Ovary (tissue), 9 donors: ENCODE measurements around the gene ZNF358. TPM values are rescaled to one million over a fixed set of nuclear protein-coding genes. Genes with fewer than 3 reads are reported as not detected.

Experiments used
- DNase-seq, 5 donors: peaks; one replicate each; pipeline ENCODE4 v3.0.0-alpha.2; 2019 to 2020
- H3K27ac ChIP-seq, 2 donors: fragments of 200-600 bp; one replicate each; pipeline versions ENCODE4 v1.5.1 to v1.8.0; 2019 to 2022
- H3K27me3 ChIP-seq: fragments of 200-600 bp; one replicate; pipeline ENCODE4 v1.8.0; 2022
- H3K36me3 ChIP-seq: fragments of 200-600 bp; sonication (generic); one replicate; pipeline ENCODE4 v1.5.1; 2019
- H3K4me1 ChIP-seq: one replicate; pipeline ENCODE4 v1.8.1; 2013; ENCODE audit warnings: mild to moderate bottlenecking, moderate library complexity; ENCODE audit not compliant: insufficient read depth
- H3K4me3 ChIP-seq: fragments of 200-600 bp; sonication (generic); one replicate; pipeline ENCODE4 v1.5.1; 2017
- H3K9me3 ChIP-seq, 2 donors: fragments of 200-600 bp in 1 of 2; sonication (generic) in 1 of 2; one replicate each; pipeline versions ENCODE4 v1.5.1 to v1.8.1; 2013 to 2019; ENCODE audit warnings: mild to moderate bottlenecking in 1 of 2, moderate library complexity in 1 of 2
- EP300 ChIP-seq: sonication (generic); formaldehyde crosslinking; IDR thresholded peaks from one replicate; pipeline ENCODE4 v1.6.1; 2017; ENCODE audit warnings: antibody characterized with exemption
- POLR2A ChIP-seq: fragments of 450-650 bp; IDR thresholded peaks from one replicate; pipeline ENCODE4 v1.6.1; 2017; ENCODE audit warnings: antibody characterized with exemption, mild to moderate bottlenecking, moderate library complexity
- WGBS, 3 donors: extraction: QIAGEN DNeasy Blood & Tissue Kit in 1 of 3; methylation state at CpG; one replicate each; pipeline versions ENCODE4 v1.1.5 to v1.1.7; 2013 to 2017; 5-methylcytosine and 5-hydroxymethylcytosine counted together
- intact Hi-C, 4 donors: fragments of 100-400 bp; cut with DNase I; formaldehyde crosslinking; loops; one replicate each; pipeline versions ENCODE4 v1.11.0 to v1.15.1; 2022 to 2023
- polyA plus RNA-seq, 2 donors: library from polyadenylated mRNA; stranded (reverse); fragments of 200-250 nt in 1 of 2; fragments of 350-450 nt in 1 of 2; fragmentation: Illumina TruSeq in 1 of 2; extraction: RNeasy Lipid Tissue Mini Kit (QIAGEN cat#74804) in 1 of 2; gene quantifications; one replicate each; pipeline ENCODE4 v1.2.3, GENCODE V29; 2013 to 2014
- total RNA-seq, 7 donors: library from RNA; depleted of rRNA in 2 of 7; stranded (reverse); fragments of >200 nt in 2 of 7; fragmentation: NEBNext Ultra II Directional in 3 of 7; extraction: Animal tissue kit (Norgen Biotek cat#: 25700) in 3 of 7; gene quantifications; one replicate each; pipeline versions ENCODE4 v1.1.0 to v1.2.4, GENCODE V29; 2016 to 2023
- TF ChIP-seq, protein P1 (sequence below), 3 donors: fragments of 450-650 bp in 2 of 3; fragments of 200-600 bp in 1 of 3; IDR thresholded peaks; one replicate each; pipeline versions ENCODE4 v1.5.1 to v1.8.0; 2016 to 2022; ENCODE audit warnings: antibody characterized with exemption in 3 of 3, mild to moderate bottlenecking in 1 of 3
- donor health status: DM: no; HTN: no; CAD: no; lungs with moderate emphysema.
- donor health status: DM: no; HTN: no; CAD: no.
- donor health status: Bipolar disorder and iron deficiency.
- donor health status: DM: yes; HTN: yes; CAD: no.
- donor health status: DM: no; HTN: no; CAD: no.
- donor health status: DM: yes; HTN: yes; CAD: no.

The ZNF358 gene
- total and polyA plus RNA-seq, 9 donors: 9.2 to 112 (median 88.2) TPM

DNA sequence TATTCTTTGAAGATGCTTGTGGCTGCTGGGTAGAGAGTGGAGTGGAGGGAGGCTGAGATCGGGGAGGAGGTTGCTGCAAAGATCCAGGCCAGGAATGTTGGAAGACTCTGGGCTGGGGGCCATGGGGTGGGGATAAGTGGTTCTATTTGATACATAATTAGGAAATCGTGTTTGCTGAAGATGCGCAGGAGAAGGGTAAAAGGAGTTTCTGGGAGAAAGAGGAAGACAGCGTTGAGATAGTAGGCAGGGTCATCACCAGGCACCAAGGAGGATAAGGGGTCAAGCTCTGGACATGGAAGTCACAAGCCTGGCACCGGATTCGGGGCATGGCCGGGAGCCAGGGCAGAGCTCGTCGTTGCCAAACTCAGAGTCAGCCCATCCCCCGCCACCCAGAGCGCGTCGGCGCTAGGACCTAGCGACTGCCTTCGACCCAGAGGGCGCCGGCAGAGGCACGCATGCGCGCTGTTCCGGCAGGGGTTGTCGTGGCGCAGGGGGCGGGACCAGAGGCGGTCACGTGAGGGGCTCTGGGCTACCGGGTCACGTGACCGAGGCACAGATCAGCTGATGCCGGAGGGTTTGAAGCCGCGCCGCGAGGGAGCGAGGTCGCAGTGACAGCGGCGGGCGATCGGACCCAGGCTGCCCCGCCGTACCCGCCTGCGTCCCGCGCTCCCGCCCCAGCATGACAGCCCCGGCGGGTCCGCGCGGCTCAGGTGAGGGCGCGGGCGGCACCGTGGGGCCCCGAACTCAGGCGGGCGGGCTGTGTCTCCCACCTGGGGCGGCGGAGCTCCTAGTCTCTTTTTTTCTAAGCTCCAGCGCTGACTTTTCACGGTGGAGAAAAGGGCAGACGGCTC is 6.4 kb downstream of the ZNF358 start, which contains the start of gene MCOLN1:
TSS of gene MCOLN1 (plus strand) at position 553 of the 851 bp plus-strand sequence. CDS start at position 680, 127 bp downstream.
- Histone ChIP-seq H3K4me3 (peak within 1 kb of the TSS; percentile 63), H3K9me3 (no peaks in the 10 kb centered on the region), H3K4me1 (peaks cover 12% of the 10 kb centered on the region), H3K27me3 (no peaks in the 10 kb centered on the region), H3K36me3 (no peaks in the 10 kb centered on the region), H3K27ac (peak within 1 kb of the TSS in 1 of 2 donors; percentile 51)
- 0 to 2% (median 1%) methylated on average over 31 to 65 of the region's 65 CpGs for WGBS, 3 donors
- intact Hi-C loops: loop anchor here in 1 of 4 donors (10.0 kb wide), 1 partner anchor 127 kb away; no protein-coding TSS in a partner anchor
- no peak for TF ChIP-seq EP300
- peak; percentile 38 for TF ChIP-seq POLR2A
- TF ChIP-seq, protein P1, sequence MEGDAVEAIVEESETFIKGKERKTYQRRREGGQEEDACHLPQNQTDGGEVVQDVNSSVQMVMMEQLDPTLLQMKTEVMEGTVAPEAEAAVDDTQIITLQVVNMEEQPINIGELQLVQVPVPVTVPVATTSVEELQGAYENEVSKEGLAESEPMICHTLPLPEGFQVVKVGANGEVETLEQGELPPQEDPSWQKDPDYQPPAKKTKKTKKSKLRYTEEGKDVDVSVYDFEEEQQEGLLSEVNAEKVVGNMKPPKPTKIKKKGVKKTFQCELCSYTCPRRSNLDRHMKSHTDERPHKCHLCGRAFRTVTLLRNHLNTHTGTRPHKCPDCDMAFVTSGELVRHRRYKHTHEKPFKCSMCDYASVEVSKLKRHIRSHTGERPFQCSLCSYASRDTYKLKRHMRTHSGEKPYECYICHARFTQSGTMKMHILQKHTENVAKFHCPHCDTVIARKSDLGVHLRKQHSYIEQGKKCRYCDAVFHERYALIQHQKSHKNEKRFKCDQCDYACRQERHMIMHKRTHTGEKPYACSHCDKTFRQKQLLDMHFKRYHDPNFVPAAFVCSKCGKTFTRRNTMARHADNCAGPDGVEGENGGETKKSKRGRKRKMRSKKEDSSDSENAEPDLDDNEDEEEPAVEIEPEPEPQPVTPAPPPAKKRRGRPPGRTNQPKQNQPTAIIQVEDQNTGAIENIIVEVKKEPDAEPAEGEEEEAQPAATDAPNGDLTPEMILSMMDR (IDR thresholded peaks at IDR 0.05): peak in 1 of 3 donors; percentile 29
- DNase-seq: peak; percentile 99 to 100 (median 100)

DNA sequence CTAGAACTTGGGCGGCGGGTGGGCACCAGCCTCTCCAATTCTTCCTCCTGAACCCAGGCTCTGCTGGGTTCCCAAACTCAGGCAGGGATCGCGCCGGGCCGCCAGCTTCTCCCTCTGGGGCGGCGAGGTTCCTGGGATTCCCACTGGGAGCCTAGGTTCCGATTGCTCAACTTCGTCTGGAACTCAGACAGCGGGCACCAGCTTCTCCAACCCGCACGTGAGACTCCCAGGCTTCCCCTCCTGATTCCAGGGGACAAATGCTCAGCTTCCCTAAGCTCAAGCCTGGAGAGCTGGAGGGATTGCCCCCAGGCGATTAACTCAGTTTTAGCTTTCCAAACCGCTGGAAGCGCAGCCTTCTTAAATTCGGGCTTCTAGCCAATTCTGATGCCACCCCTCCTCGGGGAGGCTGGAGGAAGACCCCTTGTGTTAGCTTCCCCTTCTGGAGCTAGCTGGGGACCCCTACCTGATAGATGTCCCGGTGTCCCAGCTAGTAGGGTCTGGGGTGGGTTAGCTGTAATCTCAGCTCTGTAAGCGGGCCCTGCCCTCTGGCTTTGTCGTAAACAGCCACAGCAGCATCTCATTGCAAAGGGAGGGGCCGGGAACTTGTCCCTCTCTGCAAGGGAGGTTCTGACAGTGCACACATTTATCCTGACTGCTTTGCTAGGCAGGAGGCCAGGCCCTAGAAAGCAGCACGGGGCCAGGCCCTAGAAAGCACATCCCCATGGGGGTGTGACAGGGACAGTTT is 7.2 kb downstream of the ZNF358 start:
- Histone ChIP-seq H3K27ac (no peak overlapping the region), H3K36me3 (no peaks in the 10 kb centered on the region), H3K4me1 (peaks cover 12% of the 10 kb centered on the region), H3K9me3 (no peaks in the 10 kb centered on the region), H3K27me3 (no peaks in the 10 kb centered on the region), H3K4me3 (peak overlapping the region; percentile 63)
- TF ChIP-seq, protein P1 (IDR thresholded peaks at IDR 0.05): no peak
- no peak for TF ChIP-seq EP300
- 6% methylated on average over 20 to 23 of the region's 23 CpGs for WGBS, 3 donors
- DNase-seq: peak in 2 of 5 donors; percentile 27 to 41
- intact Hi-C loops: loop anchor here in 2 of 4 donors (1.0 to 10.0 kb wide), 2 partner anchors 42 to 128 kb away; no protein-coding TSS in a partner anchor

DNA sequence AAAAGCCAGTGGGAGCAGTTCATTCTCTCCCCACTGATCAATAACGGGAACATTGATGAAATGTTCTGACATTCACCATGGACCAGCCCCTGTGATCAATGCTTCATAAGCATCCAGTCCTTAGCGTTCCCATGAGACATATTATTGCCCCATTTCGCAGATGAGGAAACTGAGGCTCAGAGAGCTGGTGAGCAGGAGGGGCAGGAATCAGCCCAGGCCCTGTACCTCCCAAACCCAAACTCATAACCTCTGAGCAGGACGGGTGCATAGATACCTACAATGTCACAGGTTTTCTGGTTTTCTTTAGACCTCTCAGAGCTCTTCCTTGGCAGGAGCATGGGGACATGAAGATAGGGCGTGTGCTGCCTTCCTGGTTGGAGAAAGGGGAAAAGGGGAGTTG is 8.6 kb downstream of the ZNF358 start:
- no peak for TF ChIP-seq EP300
- TF ChIP-seq, protein P1 (IDR thresholded peaks at IDR 0.05): no peak
- TF ChIP-seq POLR2A: no peak
- H3K36me3 ChIP-seq: no peaks in the 10 kb centered on the region
- no peak overlapping the region for H3K27ac ChIP-seq
- H3K9me3 ChIP-seq: no peaks in the 10 kb centered on the region
- WGBS, 3 donors: 89 to 93% (median 91%) methylated on average over 5 of the region's 5 CpGs
- no peak for DNase-seq
- no peaks in the 10 kb centered on the region for H3K27me3 ChIP-seq
- intact Hi-C loops: loop anchor here in 1 of 4 donors (10.0 kb wide), 1 partner anchor 130 kb away; no protein-coding TSS in a partner anchor
- peaks cover 12% of the 10 kb centered on the region for H3K4me1 ChIP-seq
- H3K4me3 ChIP-seq: no peak overlapping the region

DNA sequence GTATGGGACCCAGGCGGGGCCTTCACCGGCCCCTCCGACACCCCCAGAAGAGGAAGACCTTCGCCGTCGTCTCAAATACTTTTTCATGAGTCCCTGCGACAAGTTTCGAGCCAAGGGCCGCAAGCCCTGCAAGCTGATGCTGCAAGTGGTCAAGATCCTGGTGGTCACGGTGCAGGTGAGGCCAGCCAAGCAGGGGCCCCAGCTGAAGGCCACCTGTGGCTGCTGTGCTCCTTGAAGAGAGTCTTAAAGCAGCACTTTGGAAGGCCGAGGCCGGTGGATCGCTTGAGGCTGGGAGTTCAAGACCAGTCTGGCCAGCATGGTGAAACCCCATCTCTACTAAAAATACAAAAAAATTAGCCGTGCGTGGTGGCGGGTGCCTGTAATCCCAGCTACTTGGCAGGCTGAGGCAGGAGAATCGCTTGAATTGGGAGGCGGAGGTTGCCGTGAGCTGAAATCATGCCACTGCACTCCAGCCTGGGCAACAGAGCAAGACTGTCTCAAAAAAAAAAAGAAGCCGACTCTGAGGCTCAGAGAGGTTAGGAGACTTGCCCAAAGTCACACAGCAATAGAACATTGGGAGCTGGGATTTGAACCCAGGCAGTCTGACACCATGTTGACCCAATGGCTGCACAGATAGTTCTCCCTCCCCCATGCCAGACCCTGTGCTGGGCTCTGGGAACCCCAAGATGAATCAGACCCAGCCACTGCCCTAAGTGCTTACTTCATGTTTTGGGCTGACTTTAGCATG is 9.3 kb downstream of the ZNF358 start:
- H3K36me3 ChIP-seq: no peaks in the 10 kb centered on the region
- intact Hi-C loops: loop anchor here in 1 of 4 donors (10.0 kb wide), 1 partner anchor 130 kb away; no protein-coding TSS in a partner anchor
- no peak overlapping the region for H3K27ac ChIP-seq
- H3K27me3 ChIP-seq: no peaks in the 10 kb centered on the region
- peaks cover 12% of the 10 kb centered on the region for H3K4me1 ChIP-seq
- WGBS, 3 donors: 89 to 92% (median 92%) methylated on average over 20 of the region's 20 CpGs
- no peak for DNase-seq
- no peak overlapping the region for H3K4me3 ChIP-seq
- no peak for TF ChIP-seq EP300
- TF ChIP-seq, protein P1 (IDR thresholded peaks at IDR 0.05): no peak
- no peak for TF ChIP-seq POLR2A
- H3K9me3 ChIP-seq: no peaks in the 10 kb centered on the region
